GM13976 (cell line): ENCODE results near the gene MRTO4.
"Not testable (repeated sequence)": the region's sequence is repeated elsewhere in the genome, so short reads cannot be mapped to it uniquely, and the experiment has no call there.

ENCODE experiments used
- DNase-seq: peaks from one replicate; pipeline ENCODE4 v3.0.0; 2012; ENCODE audit warnings: low spot score
- in situ Hi-C: fragments of 300-500 bp; cut with MboI; formaldehyde crosslinking; loops from one replicate; pipeline ENCODE4 v1.12.0; 2022; ENCODE audit warnings: low sequenced_read_pairs, mixed read lengths, inconsistent platforms; ENCODE audit not compliant: unreplicated experiment
- TF ChIP-seq, protein P1 (sequence below): IDR thresholded peaks from 2 replicates; pipeline ENCODE4 v1.5.1; 2012; ENCODE audit warnings: borderline replicate concordance, mild to moderate bottlenecking; ENCODE audit not compliant: insufficient read depth; ENCODE audit errors: extremely low read depth, missing control alignments, control extremely low read depth

The MRTO4 gene

DNA sequence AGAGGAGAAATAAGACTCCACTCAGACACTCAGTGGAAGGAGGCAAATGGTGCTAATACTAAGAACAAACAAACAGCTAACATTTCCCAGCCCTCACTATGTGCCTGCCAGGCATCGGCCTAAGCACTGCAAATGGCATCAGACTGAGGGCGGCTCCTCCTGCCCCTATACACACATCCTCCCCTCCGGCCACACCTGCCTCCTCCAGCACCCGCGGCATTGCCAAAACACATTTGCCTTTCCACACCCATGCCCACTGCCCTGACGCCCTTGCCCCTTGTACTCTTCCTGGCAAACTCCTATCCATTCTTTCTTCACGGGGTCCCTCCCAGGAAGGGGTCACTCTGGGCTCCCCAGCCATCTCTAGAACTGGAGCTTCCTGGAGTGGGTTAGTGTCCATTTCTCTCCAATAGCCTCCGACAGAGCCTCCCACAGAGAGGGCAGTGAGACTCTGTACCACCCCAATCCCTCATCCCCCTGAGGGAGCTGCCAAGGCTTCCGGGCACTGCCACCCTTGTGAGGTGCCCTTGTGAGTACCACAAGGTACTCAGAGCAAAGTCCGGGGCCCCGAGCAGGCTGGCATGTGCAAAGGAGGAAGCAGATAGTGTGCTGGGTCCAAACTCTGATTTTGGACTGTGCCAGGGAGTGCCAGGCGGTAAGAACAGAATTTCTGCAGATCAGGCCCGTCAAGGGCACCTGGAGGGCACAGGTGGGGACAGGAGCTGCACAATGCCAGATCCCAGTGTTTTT lies 36.0 kb downstream of the MRTO4 start:
- in situ Hi-C loops = no loop called here
- DNase-seq = no peak
- TF ChIP-seq, protein P1, sequence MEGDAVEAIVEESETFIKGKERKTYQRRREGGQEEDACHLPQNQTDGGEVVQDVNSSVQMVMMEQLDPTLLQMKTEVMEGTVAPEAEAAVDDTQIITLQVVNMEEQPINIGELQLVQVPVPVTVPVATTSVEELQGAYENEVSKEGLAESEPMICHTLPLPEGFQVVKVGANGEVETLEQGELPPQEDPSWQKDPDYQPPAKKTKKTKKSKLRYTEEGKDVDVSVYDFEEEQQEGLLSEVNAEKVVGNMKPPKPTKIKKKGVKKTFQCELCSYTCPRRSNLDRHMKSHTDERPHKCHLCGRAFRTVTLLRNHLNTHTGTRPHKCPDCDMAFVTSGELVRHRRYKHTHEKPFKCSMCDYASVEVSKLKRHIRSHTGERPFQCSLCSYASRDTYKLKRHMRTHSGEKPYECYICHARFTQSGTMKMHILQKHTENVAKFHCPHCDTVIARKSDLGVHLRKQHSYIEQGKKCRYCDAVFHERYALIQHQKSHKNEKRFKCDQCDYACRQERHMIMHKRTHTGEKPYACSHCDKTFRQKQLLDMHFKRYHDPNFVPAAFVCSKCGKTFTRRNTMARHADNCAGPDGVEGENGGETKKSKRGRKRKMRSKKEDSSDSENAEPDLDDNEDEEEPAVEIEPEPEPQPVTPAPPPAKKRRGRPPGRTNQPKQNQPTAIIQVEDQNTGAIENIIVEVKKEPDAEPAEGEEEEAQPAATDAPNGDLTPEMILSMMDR = no peak

DNA sequence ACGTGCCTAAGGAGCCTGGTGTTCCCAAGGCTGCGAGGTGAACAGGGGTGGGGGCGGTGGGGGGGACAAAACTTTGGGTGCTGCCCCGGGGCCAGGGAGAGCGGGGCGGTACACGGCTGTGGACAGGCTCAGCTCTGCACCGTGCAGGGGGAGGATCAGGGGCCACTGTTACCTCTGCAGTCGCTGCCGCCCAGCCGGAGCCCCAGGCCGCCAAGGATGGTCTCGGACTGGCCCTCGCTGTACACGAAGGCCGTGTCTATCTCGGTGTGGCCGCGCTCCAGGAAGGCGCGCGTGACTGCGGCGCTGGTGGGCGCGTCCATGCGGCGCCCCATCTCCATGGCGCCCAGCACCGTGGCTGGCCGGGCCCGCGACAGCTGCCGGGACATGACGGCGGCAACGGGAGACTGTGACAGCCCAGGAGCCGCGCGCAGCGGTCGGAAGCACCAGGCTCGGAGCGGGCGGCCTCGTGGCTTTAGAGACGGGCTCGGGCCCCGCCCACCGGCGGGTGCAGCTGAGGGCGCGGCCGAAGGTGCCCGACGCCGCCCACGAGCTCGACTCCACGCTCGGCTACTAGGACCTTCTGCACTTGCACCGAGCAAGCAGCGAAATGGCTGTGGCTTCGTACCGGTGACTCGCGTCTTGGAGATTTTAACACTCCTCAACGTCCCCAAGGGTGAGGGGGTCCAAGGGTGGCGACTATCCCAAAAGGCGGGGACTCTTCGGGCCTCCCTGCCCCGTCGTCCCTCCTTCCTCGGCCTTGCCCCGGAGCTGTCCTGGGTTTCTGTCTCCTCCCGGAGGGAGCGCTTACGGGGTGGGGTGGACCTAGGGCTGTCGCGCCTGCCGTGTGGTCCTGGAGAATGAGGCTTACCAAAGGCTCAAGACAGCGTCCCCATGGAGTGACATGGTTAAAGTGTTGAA lies 37.0 kb downstream of the MRTO4 start, which contains the start of gene AKR7A3:
Gene AKR7A3, minus strand, starts transcription at position 447 of the 918 bp plus-strand sequence. Its CDS starts 61 bp downstream, at position 386.
- in situ Hi-C loops, DNase-seq: not testable (repeated sequence)

DNA sequence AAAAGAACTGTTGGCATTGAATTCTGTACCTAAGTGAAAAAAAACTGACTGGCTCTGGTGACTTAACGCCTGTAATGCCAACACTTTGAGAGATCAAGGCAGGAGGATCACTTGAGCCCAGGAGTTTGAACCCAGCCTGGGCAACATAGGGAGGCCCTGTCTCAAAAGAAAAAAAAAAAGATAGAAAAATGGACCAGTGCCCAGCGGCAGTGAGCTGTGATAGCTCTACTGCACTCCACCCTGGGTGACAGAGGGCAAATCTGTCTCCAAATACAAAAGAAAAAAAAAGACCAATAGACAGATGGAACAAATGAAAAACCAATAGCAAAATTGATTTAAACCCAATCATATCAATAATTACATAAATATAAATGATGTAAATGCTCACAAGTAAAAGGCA lies 37.6 kb downstream of the MRTO4 start:
- in situ Hi-C loops = no loop called here
- TF ChIP-seq, protein P1 = no peak
- DNase-seq = no peak

DNA sequence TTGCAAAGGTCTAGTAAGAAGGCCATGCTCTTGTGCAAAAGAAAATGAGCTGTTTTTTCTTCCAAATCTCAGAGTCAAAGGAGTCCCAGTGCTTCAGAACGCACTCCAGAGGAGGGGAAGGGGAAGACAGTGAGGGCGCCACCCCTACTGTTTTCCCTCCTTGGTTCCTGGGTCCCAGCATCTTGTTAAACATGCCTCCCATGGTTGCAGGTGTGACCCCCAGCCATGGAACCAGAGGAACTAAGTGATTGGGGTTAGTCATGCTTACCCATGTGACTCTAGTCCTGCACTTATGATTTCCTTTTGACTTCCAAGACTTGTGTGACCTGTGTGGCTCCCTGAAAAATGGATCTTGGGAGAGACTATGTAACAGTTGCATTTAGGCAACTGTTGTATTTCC lies 43.0 kb downstream of the MRTO4 start:
- in situ Hi-C loops = no loop called here
- no peak for DNase-seq
- TF ChIP-seq, protein P1 = no peak

DNA sequence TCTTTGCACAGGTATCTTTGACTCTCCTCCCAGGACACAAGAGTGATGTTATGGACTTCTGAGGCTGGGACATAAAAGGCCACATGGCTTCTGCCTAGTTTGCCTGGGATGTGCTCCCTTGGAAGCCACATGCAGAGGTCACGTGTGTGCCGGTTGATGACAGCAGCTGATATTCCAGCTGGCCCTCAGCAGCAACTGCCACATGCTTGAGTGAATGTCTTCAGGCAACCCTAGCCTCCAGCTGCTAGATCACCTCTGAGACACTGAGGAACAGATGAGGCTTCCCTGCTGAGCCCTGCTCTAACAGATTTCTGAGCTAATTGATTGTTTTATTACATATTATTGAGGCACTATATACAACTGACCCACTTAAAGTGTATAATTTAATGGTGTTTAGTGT lies 48.6 kb downstream of the MRTO4 start:
- TF ChIP-seq, protein P1 = no peak
- no peak for DNase-seq
- in situ Hi-C loops = no loop called here

DNA sequence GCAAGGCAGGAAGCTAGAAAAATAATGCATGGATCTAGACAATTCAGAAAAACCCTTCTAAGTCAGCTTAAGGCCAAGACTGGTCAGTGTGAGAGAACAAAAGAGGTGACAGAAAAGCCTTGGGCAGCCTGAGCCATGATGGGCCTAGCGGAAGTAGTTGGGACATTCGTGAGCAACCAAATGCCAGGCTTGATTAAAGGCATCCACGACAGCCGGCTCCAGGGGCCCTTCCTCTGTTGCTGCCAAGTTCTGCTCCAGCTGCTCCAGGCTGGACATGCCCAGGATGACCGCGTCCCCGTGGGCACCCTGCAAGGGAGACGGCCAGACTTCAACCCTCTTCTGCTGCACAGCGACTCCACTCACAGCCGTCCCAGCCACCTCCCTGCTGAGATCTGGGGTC lies 52.5 kb downstream of the MRTO4 start:
- in situ Hi-C loops = not testable (repeated sequence)

DNA sequence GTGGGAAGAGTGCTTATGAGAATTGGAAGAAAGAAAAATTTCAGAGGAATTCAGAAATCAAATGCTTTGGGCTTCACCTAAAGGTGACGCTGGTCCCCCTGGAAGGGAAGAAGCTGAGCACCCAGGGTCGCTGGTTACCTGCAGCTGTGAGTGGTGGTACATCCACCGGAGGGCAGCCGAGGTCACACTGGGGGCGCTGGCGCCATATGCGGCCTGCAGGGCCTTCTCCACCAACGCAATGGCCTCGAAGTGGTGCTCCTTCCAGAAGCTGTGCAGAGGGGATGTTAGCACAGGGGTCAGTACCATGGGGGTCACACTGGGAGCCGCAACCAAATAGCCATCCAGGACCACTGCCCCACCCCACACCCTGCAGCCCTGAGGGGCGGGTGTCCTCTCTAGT lies 54.3 kb downstream of the MRTO4 start:
- in situ Hi-C loops = no loop called here
- TF ChIP-seq, protein P1 = no peak
- no peak for DNase-seq

More for the DNA sequence above, 52.5 kb downstream of the MRTO4 start:
- not testable (repeated sequence) for DNase-seq
